Esophagus (tissue), 2 donors: ENCODE data around the gene ADAMTS5. TPM values are rescaled to one million over a fixed set of nuclear protein-coding genes. Genes with fewer than 3 reads are reported as not detected.

Experiments used
- H3K27ac ChIP-seq, 2 donors: one replicate each; pipeline ENCODE4 v1.5.1; 2013; ENCODE audit warnings: low read depth in 2 of 2, mild to moderate bottlenecking in 2 of 2, inconsistent platforms in 1 of 2, low read length in 1 of 2, moderate library complexity in 1 of 2
- H3K27me3 ChIP-seq, 2 donors: one replicate each; pipeline ENCODE4 v1.6.1; 2013; ENCODE audit warnings: low read length in 2 of 2, control low read depth in 1 of 2, mild to moderate bottlenecking in 1 of 2; ENCODE audit not compliant: insufficient read depth in 2 of 2, control insufficient read depth in 1 of 2
- H3K36me3 ChIP-seq, 2 donors: one replicate each; pipeline ENCODE4 v1.6.1; 2013; ENCODE audit warnings: low read length in 1 of 2; ENCODE audit not compliant: control insufficient read depth in 2 of 2, insufficient read depth in 2 of 2
- H3K4me1 ChIP-seq, 2 donors: one replicate each; pipeline ENCODE4 v1.6.1; 2013; ENCODE audit warnings: low read length in 1 of 2; ENCODE audit not compliant: control insufficient read depth in 2 of 2, insufficient read depth in 2 of 2
- H3K4me3 ChIP-seq, 2 donors: one replicate each; pipeline ENCODE4 v1.5.1; 2013; ENCODE audit warnings: low read length in 2 of 2, mild to moderate bottlenecking in 2 of 2, low read depth in 1 of 2, moderate library complexity in 1 of 2
- H3K9me3 ChIP-seq, 2 donors: one replicate each; pipeline ENCODE4 v1.6.1; 2013; ENCODE audit warnings: mild to moderate bottlenecking in 2 of 2, low read depth in 1 of 2, low read length in 1 of 2, moderate library complexity in 1 of 2; ENCODE audit not compliant: control insufficient read depth in 2 of 2, insufficient read depth in 1 of 2
- WGBS, 2 donors: extraction: QIAGEN DNeasy Blood & Tissue Kit; methylation state at CpG; one replicate each; pipeline ENCODE4 v1.1.7; 2013; 5-methylcytosine and 5-hydroxymethylcytosine counted together
- polyA plus RNA-seq, 2 donors: library from polyadenylated mRNA; stranded (reverse); fragments of 200-250 nt; gene quantifications; one replicate each; pipeline ENCODE4 v1.2.3, GENCODE V29; 2013
- donor health status: healthy with polysubstance abuse.
- donor health status: Bipolar disorder and iron deficiency.

The ADAMTS5 gene
- polyA plus RNA-seq, 2 donors = 0.41 to 0.60 TPM

- Histone ChIP-seq H3K9me3 (no peaks in the 10 kb centered on the region), H3K4me1 (no peaks in the 10 kb centered on the region), H3K27me3 (no peaks in the 10 kb centered on the region), H3K36me3 (no peaks in the 10 kb centered on the region), H3K4me3 (no peak overlapping the region), H3K27ac (no peak overlapping the region)
- 63 to 68% methylated on average over 6 of the region's 6 CpGs for WGBS, 2 donors
These were observed 89.9 kb downstream of the ADAMTS5 start for GRCh38 chr21:26877018-26877417.

DNA sequence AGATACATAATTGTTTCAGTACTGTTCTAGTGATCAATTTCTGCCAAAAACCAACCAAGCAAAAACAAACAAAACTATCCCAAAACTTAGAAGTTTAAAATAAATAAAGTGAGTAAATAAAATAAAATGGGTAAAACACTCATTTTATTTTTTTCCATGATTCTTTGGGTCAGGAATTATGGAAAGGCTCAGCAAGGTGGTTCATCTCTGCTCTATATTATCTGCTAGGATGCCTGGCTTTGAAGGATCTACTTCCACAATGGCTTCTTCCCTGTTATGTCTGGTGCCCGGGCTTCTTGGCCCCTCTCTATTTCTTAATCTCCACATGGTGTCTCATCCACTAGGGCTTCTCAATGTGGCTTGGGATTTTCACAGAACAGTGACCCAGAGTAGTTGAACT is 92.5 kb downstream of the ADAMTS5 start:
- no peaks in the 10 kb centered on the region for H3K4me1 ChIP-seq
- H3K4me3 ChIP-seq = no peak overlapping the region
- no peaks in the 10 kb centered on the region for H3K36me3 ChIP-seq
- 92 to 95% methylated on average over 1 of the region's 1 CpG for WGBS, 2 donors
- no peaks in the 10 kb centered on the region for H3K9me3 ChIP-seq
- H3K27me3 ChIP-seq = no peaks in the 10 kb centered on the region
- H3K27ac ChIP-seq = no peak overlapping the region

Other genes with a start within 250 kb of the ADAMTS5 start
- 10 to 100 TPM in 1 of 2 donors, 1 to 10 TPM in 1; 5.2 to 10.2 TPM for gene ADAMTS1, start 121.7 kb downstream of the ADAMTS5 start, polyA plus RNA-seq